ENCODE results near the gene SNX24. TPM values are rescaled to one million over a fixed set of nuclear protein-coding genes. Genes with fewer than 3 reads are reported as not detected.
"Not testable (repeated sequence)": the region's sequence is repeated elsewhere in the genome, so short reads cannot be mapped to it uniquely, and the experiment has no call there.

The SNX24 gene
- total RNA-seq, 1 donor from 2014 or later, result 8.5 TPM

DNA sequence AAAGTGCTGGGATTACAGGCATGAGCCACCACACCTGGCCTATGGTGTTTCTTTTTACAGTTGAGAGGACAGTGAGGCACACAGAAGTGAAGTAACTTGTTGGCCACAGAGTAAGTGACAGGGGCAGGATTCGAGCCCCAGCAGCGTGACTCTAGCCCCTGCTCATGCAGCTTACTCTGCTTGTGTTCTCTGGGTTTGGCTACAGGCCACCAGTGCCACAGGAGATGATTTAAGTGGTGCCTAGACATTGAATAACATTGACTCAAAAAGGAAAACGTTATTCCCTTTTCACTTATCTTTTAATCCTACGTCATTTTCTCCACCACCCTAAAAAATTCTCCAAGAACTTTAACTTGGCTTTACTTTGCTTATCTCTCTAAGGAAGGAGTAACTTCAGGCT is 61.4 kb downstream of the SNX24 start:
- Mint-ChIP-seq H3K4me3 (no peak overlapping the region), H3K27ac (no peak overlapping the region), H3K27me3 (no peaks in the 10 kb centered on the region), H3K4me1 (peaks cover 4% of the 10 kb centered on the region), H3K9me3 (no peaks in the 10 kb centered on the region), H3K36me3 (ENCODE audit: low read depth) (no peaks in the 10 kb centered on the region)
- ChIA-PET CTCF (no interaction called here), POLR2A (no interaction called here)
- intact Hi-C loops (cut with micrococcal nuclease), result no loop called here
- no peak for ATAC-seq (ENCODE audit: low read depth)
- TF ChIP-seq, protein P1, sequence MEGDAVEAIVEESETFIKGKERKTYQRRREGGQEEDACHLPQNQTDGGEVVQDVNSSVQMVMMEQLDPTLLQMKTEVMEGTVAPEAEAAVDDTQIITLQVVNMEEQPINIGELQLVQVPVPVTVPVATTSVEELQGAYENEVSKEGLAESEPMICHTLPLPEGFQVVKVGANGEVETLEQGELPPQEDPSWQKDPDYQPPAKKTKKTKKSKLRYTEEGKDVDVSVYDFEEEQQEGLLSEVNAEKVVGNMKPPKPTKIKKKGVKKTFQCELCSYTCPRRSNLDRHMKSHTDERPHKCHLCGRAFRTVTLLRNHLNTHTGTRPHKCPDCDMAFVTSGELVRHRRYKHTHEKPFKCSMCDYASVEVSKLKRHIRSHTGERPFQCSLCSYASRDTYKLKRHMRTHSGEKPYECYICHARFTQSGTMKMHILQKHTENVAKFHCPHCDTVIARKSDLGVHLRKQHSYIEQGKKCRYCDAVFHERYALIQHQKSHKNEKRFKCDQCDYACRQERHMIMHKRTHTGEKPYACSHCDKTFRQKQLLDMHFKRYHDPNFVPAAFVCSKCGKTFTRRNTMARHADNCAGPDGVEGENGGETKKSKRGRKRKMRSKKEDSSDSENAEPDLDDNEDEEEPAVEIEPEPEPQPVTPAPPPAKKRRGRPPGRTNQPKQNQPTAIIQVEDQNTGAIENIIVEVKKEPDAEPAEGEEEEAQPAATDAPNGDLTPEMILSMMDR (IDR thresholded peaks at IDR 0.05), result no peak
- DNase-seq, result no peak

DNA sequence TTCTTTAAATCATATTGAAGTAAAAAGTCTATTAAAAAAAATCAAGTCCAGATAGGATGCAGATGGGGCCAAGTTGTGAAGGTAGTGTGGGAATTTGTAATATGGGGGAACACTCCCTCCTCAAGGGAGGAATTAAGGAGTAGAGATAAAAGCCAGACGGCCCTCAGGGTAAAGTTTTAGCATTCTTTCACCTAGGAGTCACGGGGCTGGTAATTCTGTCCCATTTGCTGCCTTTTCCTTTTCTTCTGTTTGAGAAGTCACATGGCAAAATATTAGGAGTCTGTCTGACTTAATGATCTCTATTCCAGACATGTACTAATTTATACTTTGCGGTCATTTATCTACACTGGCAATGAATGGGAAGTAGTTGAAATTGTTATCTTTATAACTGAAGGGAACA is 61.9 kb downstream of the SNX24 start:
- intact Hi-C loops (cut with micrococcal nuclease), result no loop called here
- POLR2A ChIA-PET, result no interaction called here
- TF ChIP-seq, protein P1 (IDR thresholded peaks at IDR 0.05), result no peak
- Mint-ChIP-seq H3K27me3 (no peaks in the 10 kb centered on the region), H3K4me3 (no peak overlapping the region), H3K4me1 (peaks cover 2% of the 10 kb centered on the region), H3K27ac (no peak overlapping the region), H3K36me3 (ENCODE audit: low read depth) (no peaks in the 10 kb centered on the region), H3K9me3 (no peaks in the 10 kb centered on the region)
- DNase-seq (no peak), ATAC-seq (ENCODE audit: low read depth) (no peak)
- CTCF ChIA-PET, result no interaction called here

DNA sequence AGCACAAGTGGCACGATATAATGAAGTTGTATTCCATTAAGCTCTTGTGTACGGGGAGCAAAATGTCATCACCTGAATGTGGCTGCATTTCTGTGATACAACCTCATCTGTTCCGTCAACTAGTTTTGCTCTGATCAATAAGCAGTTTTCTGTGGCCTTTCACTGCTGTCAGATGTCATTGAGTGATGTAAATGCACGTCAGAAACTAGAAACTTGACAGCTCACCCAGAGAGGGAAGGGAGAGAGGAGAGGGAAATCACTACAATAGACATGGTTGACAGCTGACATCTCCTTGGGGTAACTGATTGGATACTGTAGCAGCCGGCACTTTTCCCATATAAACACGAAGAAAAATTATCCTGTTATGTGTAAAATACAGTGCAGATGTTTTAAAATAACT is 62.7 kb downstream of the SNX24 start:
- Mint-ChIP-seq H3K27me3 (no peaks in the 10 kb centered on the region), H3K4me1 (no peaks in the 10 kb centered on the region), H3K36me3 (ENCODE audit: low read depth) (no peaks in the 10 kb centered on the region), H3K27ac (no peak overlapping the region), H3K9me3 (no peaks in the 10 kb centered on the region), H3K4me3 (no peak overlapping the region)
- POLR2A ChIA-PET, result interaction anchor here (0.7 kb wide), 1 partner anchor 107 kb away, joined by 3 read pairs; no protein-coding TSS in a partner anchor
- CTCF ChIA-PET, result no interaction called here
- ATAC-seq (ENCODE audit: low read depth) (no peak), DNase-seq (no peak)
- intact Hi-C loops (cut with micrococcal nuclease), result no loop called here
- TF ChIP-seq, protein P1 (IDR thresholded peaks at IDR 0.05), result no peak

DNA sequence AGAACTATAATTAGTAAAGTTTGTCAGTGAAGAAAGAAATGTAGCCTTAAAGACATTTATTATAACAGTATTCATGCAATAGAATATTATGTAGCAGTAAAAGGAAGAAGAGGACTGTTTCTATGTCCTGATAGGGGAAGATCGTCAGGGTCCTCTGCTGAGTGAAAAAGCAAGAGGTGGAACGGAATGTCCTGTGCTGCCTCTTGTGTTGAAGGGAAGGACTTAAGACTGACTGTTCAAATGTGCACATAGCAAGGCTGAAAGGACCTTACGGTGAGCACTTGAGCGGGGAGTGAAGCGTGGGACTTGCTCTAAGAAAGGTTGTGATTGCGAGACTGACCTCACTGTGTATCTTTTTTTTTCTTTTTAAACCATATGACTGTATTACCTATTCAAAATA is 63.2 kb downstream of the SNX24 start:
- Mint-ChIP-seq H3K9me3 (no peaks in the 10 kb centered on the region), H3K4me3 (no peak overlapping the region), H3K4me1 (no peaks in the 10 kb centered on the region), H3K27me3 (no peaks in the 10 kb centered on the region), H3K36me3 (ENCODE audit: low read depth) (no peaks in the 10 kb centered on the region), H3K27ac (no peak overlapping the region)
- intact Hi-C loops (cut with micrococcal nuclease), result no loop called here
- TF ChIP-seq, protein P1 (IDR thresholded peaks at IDR 0.05), result no peak
- DNase-seq (no peak), ATAC-seq (ENCODE audit: low read depth) (no peak)
- ChIA-PET CTCF (no interaction called here), POLR2A (no interaction called here)

DNA sequence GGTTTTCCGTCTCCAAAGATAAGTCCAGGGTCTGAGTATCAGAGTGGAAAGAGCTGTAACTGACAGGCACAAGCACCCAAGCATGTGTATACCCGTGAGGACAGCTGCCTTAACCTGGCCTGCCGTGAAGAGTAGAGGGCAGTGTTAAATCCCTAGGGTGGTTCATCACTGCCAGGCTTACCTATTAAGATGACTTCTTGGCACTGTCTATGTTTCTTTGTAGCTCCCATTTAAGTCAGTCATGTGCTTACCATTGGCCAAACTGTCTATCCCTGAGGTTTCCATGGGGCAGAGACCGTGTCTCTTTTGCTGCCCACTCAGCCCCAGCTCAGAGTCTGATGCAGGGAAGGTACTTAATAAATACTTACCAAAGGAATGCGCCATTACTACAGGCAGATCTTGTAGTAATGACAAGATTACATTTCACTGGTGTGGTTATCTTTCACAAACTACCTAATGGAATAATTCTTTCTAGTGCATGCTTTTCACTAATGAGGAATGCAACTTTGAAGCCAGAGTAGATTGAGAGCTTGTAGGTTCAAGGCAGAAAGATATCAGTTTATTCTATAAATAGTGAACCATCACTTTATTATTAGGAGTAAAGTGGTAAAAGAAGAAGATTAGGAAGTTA is 64.2 kb downstream of the SNX24 start:
- Mint-ChIP-seq H3K9me3 (no peaks in the 10 kb centered on the region), H3K27ac (no peak overlapping the region), H3K4me1 (no peaks in the 10 kb centered on the region), H3K27me3 (no peaks in the 10 kb centered on the region), H3K4me3 (no peak overlapping the region), H3K36me3 (ENCODE audit: low read depth) (no peaks in the 10 kb centered on the region)
- no peak for ATAC-seq (ENCODE audit: low read depth)
- CTCF ChIA-PET, result no interaction called here
- no peak for DNase-seq
- POLR2A ChIA-PET, result no interaction called here
- TF ChIP-seq, protein P1 (IDR thresholded peaks at IDR 0.05), result no peak
- intact Hi-C loops (cut with micrococcal nuclease), result no loop called here

DNA sequence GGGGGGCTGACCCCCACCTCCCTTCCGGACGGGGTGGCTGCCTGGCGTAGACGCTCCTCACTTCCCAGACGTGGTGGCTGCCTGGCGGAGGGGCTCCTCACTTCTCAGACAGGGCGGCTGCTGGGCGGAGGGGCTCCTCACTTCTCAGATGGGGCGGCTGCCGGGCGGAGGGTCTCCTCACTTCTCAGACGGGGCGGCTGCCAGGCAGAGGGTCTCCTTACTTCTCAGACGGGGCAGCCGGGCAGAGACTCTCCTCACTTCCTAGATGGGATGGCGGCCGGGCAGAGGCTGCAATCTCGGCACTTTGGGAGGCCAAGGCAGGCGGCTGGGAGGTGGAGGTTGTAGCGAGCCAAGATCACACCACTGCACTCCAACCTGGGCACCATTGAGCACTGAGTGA is 68.0 kb downstream of the SNX24 start:
- H3K27ac Mint-ChIP-seq; H3K4me3 Mint-ChIP-seq; H3K27me3 Mint-ChIP-seq; intact Hi-C loops (cut with micrococcal nuclease); ATAC-seq (ENCODE audit: low read depth); H3K9me3 Mint-ChIP-seq; H3K36me3 Mint-ChIP-seq (ENCODE audit: low read depth); POLR2A ChIA-PET; H3K4me1 Mint-ChIP-seq; DNase-seq; CTCF ChIA-PET: not testable (repeated sequence)

All from activated B cell treated with CpG ODN at 0.5 μM for 24 hours (primary cell).